ENCODE results near the gene STK39.

STK39 gene

DNA sequence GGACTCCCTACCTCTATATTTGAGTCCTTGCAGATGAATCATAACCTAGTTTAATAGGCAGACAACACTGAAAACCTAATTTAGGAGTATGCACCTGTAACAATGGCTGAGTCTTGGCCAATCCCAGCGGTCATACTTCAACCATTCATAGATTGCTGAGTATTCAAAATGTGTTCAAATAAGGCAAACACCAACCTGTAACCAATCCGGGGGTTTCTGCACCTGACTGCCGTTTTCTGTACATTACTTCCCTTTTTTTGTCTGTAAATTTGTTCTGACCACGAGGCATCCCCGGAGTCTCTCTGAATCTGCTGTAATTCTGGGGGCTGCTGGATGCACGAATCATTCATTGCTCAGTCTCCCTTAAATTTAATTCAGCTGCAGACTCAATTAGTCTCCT, 338.6 kb downstream of the STK39 start:
- Histone ChIP-seq H3K4me3 (replicated peaks; ENCODE audit: insufficient read depth, low read length) (no peak overlapping the region), H3K27ac (replicated peaks) (no peak overlapping the region), H3K27me3 (ENCODE audit: insufficient read depth, poor library complexity, severe bottlenecking) (no peaks in the 10 kb centered on the region)
- TF ChIP-seq GABPA (IDR thresholded peaks at IDR 0.05; ENCODE audit: low read depth) = no peak
- no peak for TF ChIP-seq SPI1 (IDR thresholded peaks at IDR 0.05; ENCODE audit: borderline replicate concordance, low read depth)
- TF ChIP-seq POLR2AphosphoS5 (IDR thresholded peaks at IDR 0.05; ENCODE audit: low read depth) = no peak
- TF ChIP-seq REST (IDR thresholded peaks at IDR 0.05; ENCODE audit: insufficient replicate concordance, low read depth) = no peak
- TF ChIP-seq CTCF (IDR thresholded peaks at IDR 0.05; ENCODE audit: insufficient read depth, low read length) = no peak
- DNase-seq (ENCODE audit: low read depth in 1 of 2, low spot score in 1 of 2) = peak in 1 of 2 experiments; percentile 8

DNA sequence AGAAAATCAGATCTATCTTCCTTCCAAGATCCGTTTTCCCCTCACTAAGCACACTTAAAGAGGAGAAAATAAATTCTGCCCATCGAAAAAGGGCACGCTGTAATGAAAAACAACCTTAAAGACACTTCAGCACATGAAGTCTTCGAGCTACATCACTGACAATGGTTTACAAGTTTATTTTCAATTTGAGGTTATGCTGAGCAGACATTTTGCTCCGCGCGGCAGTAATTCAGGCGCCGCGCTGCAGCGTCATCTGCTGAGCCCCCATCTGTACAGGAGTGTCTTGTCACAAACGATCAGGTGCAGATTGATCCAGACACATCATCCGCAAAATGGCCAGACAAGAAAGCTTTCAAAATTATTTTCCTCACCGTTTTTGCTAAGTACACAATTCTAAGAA, 341.7 kb downstream of the STK39 start:
- no peak for DNase-seq (ENCODE audit: low read depth in 1 of 2, low spot score in 1 of 2)
- no peak for TF ChIP-seq SPI1 (IDR thresholded peaks at IDR 0.05; ENCODE audit: borderline replicate concordance, low read depth)
- TF ChIP-seq CTCF (IDR thresholded peaks at IDR 0.05; ENCODE audit: insufficient read depth, low read length) = no peak
- TF ChIP-seq GABPA (IDR thresholded peaks at IDR 0.05; ENCODE audit: low read depth) = no peak
- no peak for TF ChIP-seq POLR2AphosphoS5 (IDR thresholded peaks at IDR 0.05; ENCODE audit: low read depth)
- TF ChIP-seq REST (IDR thresholded peaks at IDR 0.05; ENCODE audit: insufficient replicate concordance, low read depth) = no peak
- no peak overlapping the region for H3K4me3 ChIP-seq (replicated peaks; ENCODE audit: insufficient read depth, low read length)
- no peaks in the 10 kb centered on the region for H3K27me3 ChIP-seq (ENCODE audit: insufficient read depth, poor library complexity, severe bottlenecking)
- no peak overlapping the region for H3K27ac ChIP-seq (replicated peaks)

Measured in HL-60 (cell line).